ENCODE measurements around the gene SNCB.

Gene SNCB

DNA sequence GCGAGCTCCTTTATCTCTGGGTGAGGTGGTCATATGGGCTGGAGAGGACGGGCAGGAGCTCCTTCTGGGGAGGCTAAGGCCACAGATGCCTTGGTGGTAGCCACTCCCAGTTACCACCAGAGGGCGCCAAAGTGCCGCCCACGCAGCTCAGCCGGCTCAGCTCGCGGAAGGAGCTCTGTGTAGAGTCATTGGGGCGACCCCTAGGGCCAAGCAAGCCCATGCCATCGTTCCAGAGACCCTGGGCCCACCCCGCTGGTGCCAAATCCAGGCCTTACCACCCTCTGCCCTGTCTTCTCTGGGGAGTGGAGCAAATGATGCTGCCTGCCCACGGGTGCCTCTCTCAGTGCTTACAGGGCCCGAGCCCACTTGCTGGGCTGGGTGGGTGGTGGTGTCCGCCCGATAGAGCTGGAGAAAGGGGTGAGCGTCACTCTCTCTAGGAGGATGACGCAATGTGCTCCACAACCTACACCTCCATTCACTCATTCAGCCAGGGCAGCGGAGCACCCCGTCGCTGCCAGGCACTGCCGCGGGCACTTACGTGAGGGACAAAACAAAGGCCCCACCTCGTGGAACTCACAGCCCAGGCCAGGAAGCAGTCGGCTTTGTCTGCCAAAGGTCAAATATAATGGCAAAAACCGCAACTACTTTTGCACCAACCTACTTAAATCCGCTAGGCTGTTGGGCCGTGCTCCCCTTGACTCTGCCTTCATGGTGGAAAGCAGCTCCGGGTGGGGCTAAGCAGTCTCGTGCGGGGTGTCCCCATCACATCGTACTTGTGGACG is 30.7 kb upstream of the SNCB start:
- ATAC-seq = peak; percentile 72 to 81

- peak; percentile 39 to 50 for ATAC-seq
Measured at GRCh38 chr5:176660530-176660859, 30.2 kb upstream of the SNCB start.

GRCh38 chr5:176659860-176660461 is 29.6 kb upstream of the SNCB start:
- ATAC-seq = no peak

DNA sequence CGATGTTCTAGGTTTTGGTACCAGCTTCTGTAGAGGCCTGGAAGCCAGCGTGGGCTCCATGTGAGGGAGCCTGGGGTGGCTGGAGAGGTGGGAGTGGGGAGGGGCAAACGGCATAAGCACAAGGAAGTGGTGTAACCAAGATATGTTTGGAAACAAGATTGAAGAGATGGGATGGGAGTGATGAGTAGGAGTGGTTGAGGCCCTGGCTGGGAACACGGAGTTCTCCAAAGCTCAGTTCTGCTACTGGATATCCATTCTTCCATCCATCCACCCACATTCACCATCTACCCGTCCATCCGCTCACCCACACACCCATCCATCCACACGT is 29.1 kb upstream of the SNCB start:
- no peak for ATAC-seq

DNA sequence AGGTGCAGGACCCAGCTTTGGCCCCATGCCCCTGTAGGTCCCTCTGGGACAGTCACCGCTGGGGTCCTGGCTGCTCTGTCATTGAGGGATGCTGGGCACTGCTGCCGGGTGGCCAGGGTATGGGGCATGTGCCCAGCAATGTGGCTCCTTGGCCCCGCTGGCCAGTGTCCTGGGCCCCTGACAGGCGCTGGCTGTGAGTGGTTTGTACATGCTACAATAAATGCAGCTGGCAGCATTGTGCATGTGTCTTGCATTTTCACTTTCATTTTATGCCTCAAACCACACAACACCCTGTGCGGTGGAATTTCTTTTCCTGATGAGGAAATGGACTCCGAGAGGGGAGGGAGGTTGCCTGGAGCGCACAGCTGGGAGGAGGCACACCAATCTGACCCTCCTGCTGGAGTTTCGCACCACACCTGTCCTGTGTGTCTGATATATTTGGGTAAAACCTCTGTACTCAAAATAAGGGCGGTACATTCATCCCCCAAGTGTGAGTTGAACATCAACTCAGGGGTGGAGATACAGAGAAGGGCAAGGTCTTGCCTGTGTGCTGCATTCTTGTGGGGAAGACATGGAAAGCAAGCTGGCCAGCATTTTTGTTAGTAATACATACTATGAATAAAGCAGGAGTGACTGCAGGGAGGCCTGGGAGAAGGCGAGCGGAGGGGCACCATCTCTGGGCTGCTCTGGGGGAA is 28.6 kb upstream of the SNCB start:
- peak in 1 of 2 donors; percentile 5 for ATAC-seq

DNA sequence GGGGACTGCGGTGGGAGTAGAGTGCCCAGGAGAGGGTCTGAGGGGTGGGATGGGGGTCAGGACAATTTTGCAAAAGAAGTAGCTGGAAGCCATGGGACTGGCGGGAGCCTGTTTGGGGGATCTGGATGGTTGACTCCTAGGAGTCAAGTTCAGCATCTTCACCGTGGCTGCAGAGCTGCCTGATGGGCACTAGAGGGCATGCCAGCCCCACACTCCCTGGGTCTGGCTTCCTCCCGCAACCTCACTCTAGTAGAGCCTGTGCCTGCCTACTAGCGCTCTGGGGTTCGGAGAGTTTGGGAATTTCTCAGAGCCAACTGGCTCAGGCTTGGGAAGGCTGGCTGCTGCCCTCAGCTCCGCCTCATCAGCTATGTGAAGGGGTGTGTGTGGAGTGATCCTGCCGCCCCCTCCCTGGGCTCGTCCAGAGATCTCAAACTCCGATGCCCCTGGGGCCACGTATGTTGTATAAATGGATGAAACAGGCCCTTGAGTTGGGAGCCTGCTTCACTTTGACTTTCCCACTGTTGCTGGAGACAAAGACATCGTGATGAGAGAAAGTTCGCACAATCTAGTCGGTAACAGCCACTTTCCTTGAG is 27.8 kb upstream of the SNCB start:
- peak; percentile 33 to 41 for ATAC-seq

GRCh38 chr5:176656467-176656990 is 26.2 kb upstream of the SNCB start:
- no peak for ATAC-seq

GRCh38 chr5:176654856-176655255 is 24.5 kb upstream of the SNCB start:
- ATAC-seq = no peak

- peak; percentile 87 to 92 for ATAC-seq
Measured at GRCh38 chr5:176653401-176654385, 23.4 kb upstream of the SNCB start.

- no peak for ATAC-seq
Measured at GRCh38 chr5:176652136-176652535, 21.8 kb upstream of the SNCB start.

GRCh38 chr5:176651472-176651980 is 21.2 kb upstream of the SNCB start:
- ATAC-seq = no peak

- no peak for ATAC-seq
Measured at GRCh38 chr5:176650354-176650884, 20.1 kb upstream of the SNCB start.

- no peak for ATAC-seq
Measured at GRCh38 chr5:176648474-176649194, 18.3 kb upstream of the SNCB start.

- ATAC-seq = no peak
Measured at GRCh38 chr5:176647843-176648473, 17.6 kb upstream of the SNCB start.

GRCh38 chr5:176647030-176647842 is 16.9 kb upstream of the SNCB start, which contains the start of gene TSPAN17:
TSS of gene TSPAN17 (plus strand) at chr5:176647484. CDS start at chr5:176647616, 132 bp downstream.
- peak; percentile 92 to 94 for ATAC-seq

- ATAC-seq = peak; percentile 2 to 4
Measured at GRCh38 chr5:176646707-176647029, 16.3 kb upstream of the SNCB start.

GRCh38 chr5:176646049-176646706 is 15.8 kb upstream of the SNCB start:
- ATAC-seq = no peak

GRCh38 chr5:176644878-176645670 is 14.7 kb upstream of the SNCB start:
- no peak for ATAC-seq
